Measurements from ENCODE around the gene SHCBP1L. TPM values are rescaled to one million over a fixed set of nuclear protein-coding genes. Genes with fewer than 3 reads are reported as not detected.
"Not testable (repeated sequence)": the region's sequence is repeated elsewhere in the genome, so short reads cannot be mapped to it uniquely, and the experiment has no call there.

The SHCBP1L gene
- total and polyA plus RNA-seq, 10 donors = not detected

DNA sequence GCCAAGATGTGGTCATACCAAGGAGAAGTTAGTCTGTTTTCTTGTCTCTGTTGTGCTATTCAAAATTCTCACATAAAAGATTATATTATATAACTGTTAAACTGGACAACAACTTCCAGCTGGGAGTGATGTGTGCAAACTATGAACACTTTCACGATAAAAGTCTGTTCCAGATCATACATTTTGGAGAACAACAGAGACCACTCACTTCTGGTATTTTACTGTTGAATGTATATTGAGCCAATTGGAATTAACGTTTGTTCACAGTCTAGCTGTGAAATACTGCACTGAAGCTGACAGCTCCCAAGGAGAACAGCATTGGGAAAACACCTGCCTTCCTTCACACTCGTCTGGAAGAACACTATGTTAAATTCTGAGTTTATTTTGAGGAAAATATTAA lies 860 bp upstream of the SHCBP1L start:
- TF ChIP-seq POLR2A (IDR thresholded peaks at IDR 0.05) = no peak
- TF ChIP-seq POLR2AphosphoS5 (IDR thresholded peaks at IDR 0.05) = no peak
- TF ChIP-seq, protein P1, sequence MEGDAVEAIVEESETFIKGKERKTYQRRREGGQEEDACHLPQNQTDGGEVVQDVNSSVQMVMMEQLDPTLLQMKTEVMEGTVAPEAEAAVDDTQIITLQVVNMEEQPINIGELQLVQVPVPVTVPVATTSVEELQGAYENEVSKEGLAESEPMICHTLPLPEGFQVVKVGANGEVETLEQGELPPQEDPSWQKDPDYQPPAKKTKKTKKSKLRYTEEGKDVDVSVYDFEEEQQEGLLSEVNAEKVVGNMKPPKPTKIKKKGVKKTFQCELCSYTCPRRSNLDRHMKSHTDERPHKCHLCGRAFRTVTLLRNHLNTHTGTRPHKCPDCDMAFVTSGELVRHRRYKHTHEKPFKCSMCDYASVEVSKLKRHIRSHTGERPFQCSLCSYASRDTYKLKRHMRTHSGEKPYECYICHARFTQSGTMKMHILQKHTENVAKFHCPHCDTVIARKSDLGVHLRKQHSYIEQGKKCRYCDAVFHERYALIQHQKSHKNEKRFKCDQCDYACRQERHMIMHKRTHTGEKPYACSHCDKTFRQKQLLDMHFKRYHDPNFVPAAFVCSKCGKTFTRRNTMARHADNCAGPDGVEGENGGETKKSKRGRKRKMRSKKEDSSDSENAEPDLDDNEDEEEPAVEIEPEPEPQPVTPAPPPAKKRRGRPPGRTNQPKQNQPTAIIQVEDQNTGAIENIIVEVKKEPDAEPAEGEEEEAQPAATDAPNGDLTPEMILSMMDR (IDR thresholded peaks at IDR 0.05 in 8 of 11, conservative IDR thresholded peaks at IDR 0.05 in 3 of 11) = no peak
- H3K4me1 ChIP-seq = peaks cover 0 to 8% (median 6%) of the 10 kb centered on the region in 6 donors
- H3K27ac ChIP-seq = no peak overlapping the region
- H3K9me3 ChIP-seq = no peaks in the 10 kb centered on the region
- peaks cover 5 to 40% (median 23%) of the 10 kb centered on the region in 7 donors for H3K27me3 ChIP-seq (replicated peaks in 1 of 7)
- H3K36me3 ChIP-seq = no peaks in the 10 kb centered on the region
- no peak overlapping the region for H3K4me3 ChIP-seq
- no peak for DNase-seq
- 76 to 89% (median 83%) methylated on average over 3 of the region's 3 CpGs for WGBS, 5 donors
- intact Hi-C loops (cut with DNase I; ENCODE audit: low total_unique reads) = no loop called here

DNA sequence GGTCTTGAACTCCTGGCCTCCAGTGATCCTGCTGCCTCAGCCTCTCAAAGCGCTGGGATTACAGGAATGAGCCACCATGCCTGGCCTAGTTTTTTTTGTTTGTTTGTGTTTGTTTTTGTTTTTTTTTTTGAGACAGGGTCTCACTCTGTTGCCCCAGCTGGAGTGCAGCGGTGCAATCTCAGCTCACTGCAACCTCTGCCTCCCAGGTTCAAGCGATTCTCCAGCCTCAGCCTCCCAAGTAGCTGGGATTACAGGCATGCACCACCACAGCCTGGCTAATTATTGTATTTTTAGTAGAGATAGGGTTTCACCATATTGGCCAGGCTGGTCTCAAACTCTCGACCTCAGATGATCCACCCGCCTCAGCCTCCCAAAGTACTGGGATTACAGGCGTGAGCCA lies 9.6 kb downstream of the SHCBP1L start:
- H3K9me3 ChIP-seq; H3K4me1 ChIP-seq; H3K36me3 ChIP-seq; H3K27ac ChIP-seq; H3K4me3 ChIP-seq; DNase-seq; intact Hi-C loops (cut with DNase I; ENCODE audit: low total_unique reads): not testable (repeated sequence)
- whole genome bisulfite sequencing, 5 donors = 90 to 97% (median 93%) methylated on average over 6 of the region's 6 CpGs
- peaks cover 0 to 47% (median 14%) of the 10 kb centered on the region in 7 donors for H3K27me3 ChIP-seq (replicated peaks in 1 of 7)

DNA sequence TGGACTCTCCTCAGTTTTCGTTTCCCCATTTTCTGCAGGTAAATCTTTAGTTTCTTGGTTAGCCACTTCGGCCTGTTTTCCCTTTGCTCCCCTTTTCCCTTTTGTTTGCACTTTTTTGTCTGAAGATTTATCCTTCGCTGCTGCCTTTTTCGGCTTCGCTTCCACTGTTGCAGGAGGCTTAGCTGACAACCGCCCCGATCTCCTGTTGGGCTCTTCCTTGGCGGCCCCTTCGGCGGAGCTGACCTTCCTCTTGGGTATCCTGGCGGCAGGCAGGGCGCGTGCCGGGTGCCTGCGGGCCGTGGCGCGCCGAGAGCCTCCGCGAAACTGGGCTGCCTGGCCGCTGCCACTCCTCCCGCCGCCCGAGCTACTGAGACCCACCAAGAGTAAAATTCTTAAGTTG lies 10.8 kb downstream of the SHCBP1L start:
- H3K27ac ChIP-seq; H3K4me3 ChIP-seq; H3K9me3 ChIP-seq; H3K4me1 ChIP-seq; intact Hi-C loops (cut with DNase I; ENCODE audit: low total_unique reads); H3K36me3 ChIP-seq; DNase-seq: not testable (repeated sequence)
- WGBS, 5 donors = 13 to 19% (median 16%) methylated on average over 25 of the region's 25 CpGs
- peaks cover 0 to 47% (median 14%) of the 10 kb centered on the region in 7 donors for H3K27me3 ChIP-seq (replicated peaks in 1 of 7)

DNA sequence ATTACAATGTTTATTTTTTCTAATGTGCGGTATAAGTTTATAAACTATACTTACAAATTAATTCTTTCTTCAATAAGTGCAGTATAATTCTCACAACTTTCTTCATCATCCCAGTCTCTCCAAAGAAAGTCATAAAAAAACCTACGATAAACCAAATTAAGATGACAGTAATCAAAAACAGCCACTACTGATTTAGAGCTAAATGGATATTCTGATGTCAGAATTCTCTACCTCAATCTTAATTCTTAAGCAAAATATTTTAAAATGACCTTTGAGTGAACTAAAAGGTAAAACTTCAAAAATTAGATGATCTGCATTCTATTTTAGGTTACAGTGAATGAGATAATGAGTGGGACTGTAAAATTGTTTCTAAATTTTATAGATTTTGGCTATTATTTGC lies 13.6 kb downstream of the SHCBP1L start:
- peaks cover 0 to 6% (median 0%) of the 10 kb centered on the region in 6 donors for H3K4me1 ChIP-seq
- peaks cover 0 to 13% (median 9%) of the 10 kb centered on the region in 8 donors for H3K9me3 ChIP-seq
- TF ChIP-seq, protein P1 (IDR thresholded peaks at IDR 0.05 in 8 of 11, conservative IDR thresholded peaks at IDR 0.05 in 3 of 11) = no peak
- TF ChIP-seq POLR2A (IDR thresholded peaks at IDR 0.05) (no peak), POLR2AphosphoS5 (IDR thresholded peaks at IDR 0.05) (no peak)
- no peak overlapping the region for H3K4me3 ChIP-seq
- DNase-seq = no peak
- H3K27ac ChIP-seq = no peak overlapping the region
- no peaks in the 10 kb centered on the region for H3K36me3 ChIP-seq
- WGBS, 5 donors = 93 to 98% (median 95%) methylated on average over 2 of the region's 2 CpGs
- intact Hi-C loops (cut with DNase I; ENCODE audit: low total_unique reads) = no loop called here
- H3K27me3 ChIP-seq (replicated peaks in 1 of 7) = peaks cover 0 to 42% (median 14%) of the 10 kb centered on the region in 7 donors

DNA sequence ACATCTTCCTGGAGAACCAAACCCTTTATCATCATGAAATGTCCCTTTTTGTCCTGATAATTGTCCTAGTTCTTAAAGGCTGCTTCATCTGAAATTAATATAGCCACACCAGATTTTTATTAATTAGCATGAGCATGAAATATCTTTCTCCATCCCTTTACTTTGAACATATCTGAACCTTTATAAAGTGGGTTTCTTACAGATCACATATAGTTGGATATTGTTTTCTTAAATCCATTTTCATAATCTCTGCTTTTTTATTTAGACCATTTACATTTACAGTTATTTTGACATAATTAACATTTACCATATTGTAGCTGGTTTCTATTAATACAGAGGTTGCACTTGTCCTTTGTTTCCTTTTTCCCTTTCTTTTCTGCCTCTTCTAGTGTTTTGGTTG lies 17.2 kb downstream of the SHCBP1L start:
- H3K27ac ChIP-seq = no peak overlapping the region

More for the DNA sequence above, 17.2 kb downstream of the SHCBP1L start:
- Histone ChIP-seq H3K9me3 (peaks cover 0 to 16% (median 9%) of the 10 kb centered on the region in 8 donors), H3K4me1 (no peaks in the 10 kb centered on the region), H3K27me3 (replicated peaks in 1 of 7) (peaks cover 0 to 16% (median 0%) of the 10 kb centered on the region in 7 donors), H3K36me3 (no peaks in the 10 kb centered on the region), H3K4me3 (no peak overlapping the region)
- TF ChIP-seq POLR2AphosphoS5 (IDR thresholded peaks at IDR 0.05) = no peak
- TF ChIP-seq, protein P1 (IDR thresholded peaks at IDR 0.05 in 8 of 11, conservative IDR thresholded peaks at IDR 0.05 in 3 of 11) = no peak
- TF ChIP-seq POLR2A (IDR thresholded peaks at IDR 0.05) = no peak
- DNase-seq = no peak
- intact Hi-C loops (cut with DNase I; ENCODE audit: low total_unique reads) = no loop called here
